Astrocyte of the hippocampus (primary cell): ENCODE data around the gene SSBP1.
"Not testable (repeated sequence)": the region's sequence is repeated elsewhere in the genome, so short reads cannot be mapped to it uniquely, and the experiment has no call there.

Source experiments
- DNase-seq: peaks from one replicate; pipeline ENCODE4 v3.0.0; 2011; ENCODE audit warnings: low read depth, low spot score

The SSBP1 gene

DNA sequence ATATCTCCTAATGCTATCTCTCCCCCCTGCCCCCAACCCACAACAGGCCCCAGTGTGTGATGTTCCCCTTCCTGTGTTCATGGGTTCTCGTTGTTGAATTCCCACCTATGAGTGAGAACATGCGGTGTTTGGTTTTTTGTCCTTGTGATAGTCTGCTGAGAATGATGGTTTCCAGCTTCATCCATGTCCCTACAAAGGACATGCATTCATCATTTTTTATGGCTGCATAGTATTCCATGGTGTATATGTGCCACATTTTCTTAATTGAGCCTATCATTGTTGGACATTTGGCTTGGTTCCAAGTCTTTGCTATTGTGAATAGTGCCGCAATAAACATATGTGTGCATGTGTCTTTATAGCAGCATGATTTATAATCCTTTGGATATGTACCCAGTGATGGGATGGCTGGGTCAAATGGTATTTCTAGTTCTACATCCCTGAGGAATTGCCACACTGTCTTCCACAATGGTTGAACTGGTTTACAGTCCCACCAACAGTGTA lies 32.0 kb downstream of the SSBP1 start:
- DNase-seq, result not testable (repeated sequence)

DNA sequence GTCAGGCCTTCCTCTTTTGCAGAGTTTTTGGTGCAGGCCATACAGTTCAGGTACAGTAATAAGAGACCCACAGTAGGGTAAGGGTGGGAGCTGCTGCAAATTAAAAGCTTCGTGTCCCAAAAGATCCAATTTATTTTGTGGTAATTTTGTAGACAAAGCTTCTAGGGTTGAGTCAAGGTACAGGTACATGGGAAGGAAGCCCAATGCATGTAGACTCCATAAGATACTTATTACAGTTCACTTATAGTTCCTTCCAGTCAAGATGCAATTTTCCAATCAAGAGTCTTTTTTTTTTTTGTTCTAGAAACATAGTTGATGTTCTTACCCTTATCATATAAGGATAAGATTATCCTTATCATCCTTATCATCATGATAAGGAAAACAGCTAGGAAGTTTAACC lies 38.2 kb downstream of the SSBP1 start, which contains the start of gene TAS2R4:
TAS2R4 (plus strand) TSS at position 301 of the 400 bp plus-strand sequence. CDS start 1,815 bp downstream, outside the sequence.
- no peak for DNase-seq

DNA sequence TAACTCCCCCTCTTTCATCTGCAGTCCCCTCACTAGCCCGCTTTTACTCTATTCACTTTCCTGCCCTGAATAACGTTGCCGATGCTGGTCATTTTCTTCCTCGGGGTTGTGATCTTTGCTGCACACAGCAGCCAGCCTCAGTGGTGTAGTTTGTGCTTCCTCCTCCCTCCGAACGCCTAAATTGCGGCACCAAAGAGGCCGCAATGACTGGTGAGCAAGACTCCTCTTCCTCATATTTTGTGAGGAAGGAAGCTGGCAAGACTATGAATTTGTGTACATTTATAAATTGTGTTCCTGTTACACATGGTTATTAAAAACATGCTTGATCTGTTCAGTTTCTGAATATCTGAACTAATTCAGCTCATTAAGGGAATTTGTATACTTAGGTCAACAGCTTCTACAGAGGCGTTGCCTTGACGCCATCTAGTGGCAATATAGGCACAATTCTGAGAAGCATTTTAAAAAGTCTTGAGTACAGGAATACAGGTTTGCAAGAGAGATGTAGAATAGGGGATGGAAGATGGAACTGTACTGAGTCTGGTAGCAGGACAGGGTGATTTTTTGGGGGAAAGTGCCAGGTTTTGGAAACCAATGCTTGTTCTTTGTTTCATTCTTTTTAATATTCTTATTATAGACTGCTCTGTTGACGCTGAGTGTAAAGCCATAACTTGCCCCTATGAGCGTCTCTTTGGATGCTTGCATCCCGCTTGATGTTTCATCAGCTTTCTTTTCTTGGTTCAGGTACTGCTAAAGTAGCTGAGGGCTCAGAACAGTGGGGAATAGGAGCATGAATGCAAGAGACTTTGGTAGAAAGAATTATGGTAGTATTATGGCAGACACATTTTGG lies 47.8 kb downstream of the SSBP1 start:
- DNase-seq, result peak; percentile 72

DNA sequence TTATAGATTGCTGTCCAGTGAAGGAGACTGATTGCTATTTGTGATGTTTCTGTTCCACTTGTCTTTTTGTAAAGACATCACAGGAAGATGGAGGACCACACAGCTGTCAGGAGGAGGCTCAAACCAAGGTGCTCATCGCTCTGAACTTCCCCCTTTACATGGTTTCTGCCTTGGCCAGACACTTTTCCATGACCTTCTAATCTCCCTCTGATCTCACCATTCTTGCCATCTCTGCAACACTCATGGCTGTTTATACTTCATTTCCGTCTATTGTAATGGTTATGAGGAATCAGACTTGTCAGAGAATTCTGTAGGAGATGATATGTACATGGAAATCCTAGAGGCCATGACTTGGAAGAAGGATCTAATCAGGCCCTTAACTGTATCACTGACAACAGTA lies 50.1 kb downstream of the SSBP1 start:
- DNase-seq, result no peak

DNA sequence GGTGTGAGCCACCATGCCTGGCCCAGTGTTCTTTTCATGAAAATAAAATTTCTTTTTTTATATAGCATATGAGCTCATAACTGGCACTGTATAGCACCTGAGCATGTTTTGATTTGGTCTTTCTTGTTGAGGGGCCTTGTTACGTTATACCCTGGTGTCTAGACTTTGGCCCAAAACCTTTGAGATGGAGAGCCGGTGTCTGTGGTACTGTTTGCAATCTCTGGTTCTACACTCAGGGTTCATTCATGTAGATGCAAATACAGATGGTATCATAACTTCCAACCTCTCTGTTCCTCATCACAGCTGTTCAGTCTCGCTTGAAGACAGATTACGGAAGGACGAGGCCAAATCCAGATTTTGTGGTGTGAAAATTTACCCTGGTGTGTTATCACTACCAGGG lies 51.8 kb downstream of the SSBP1 start, which contains the start of gene TAS2R5:
TAS2R5 (plus strand) TSS at position 301 of the 400 bp plus-strand sequence. CDS start 145 bp downstream, outside the sequence.
- no peak for DNase-seq

DNA sequence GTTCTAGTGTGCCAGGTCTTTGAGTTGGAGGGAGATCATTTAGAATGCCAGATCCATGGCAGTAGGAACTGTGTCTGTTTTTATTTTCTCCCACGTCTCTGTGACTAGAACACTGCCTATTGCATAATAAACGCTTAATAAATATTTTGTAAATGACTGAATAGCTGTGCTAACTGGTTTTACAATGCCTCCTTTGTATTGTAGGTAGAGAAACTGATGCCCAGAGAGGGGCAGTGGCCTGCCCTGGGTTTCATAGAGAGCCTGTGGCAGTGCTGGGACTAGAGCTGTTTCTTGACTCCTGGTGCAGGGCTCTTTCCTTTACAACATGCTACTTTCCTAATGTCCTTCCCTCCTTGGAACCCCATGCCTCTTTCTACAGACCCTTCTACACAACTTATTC lies 54.4 kb downstream of the SSBP1 start:
- DNase-seq, result no peak
